KMS-11 (cell line): ENCODE measurements around the gene SERPINB10.

ENCODE experiments used
- H2AFZ ChIP-seq: fragments of 200-600 bp; sonication (generic); 2 replicates; pipeline ENCODE4 v1.6.1; 2016; ENCODE audit warnings: antibody characterized with exemption, mixed run types, low read depth
- H3K27ac ChIP-seq: fragments of 200-600 bp; sonication (generic); 2 replicates; pipeline ENCODE4 v1.6.1; 2016; ENCODE audit warnings: mild to moderate bottlenecking, mixed run types
- H3K27me3 ChIP-seq: fragments of 200-600 bp; sonication (generic); 2 replicates; pipeline ENCODE4 v1.6.1; 2017; ENCODE audit warnings: mild to moderate bottlenecking, low read depth, mixed run types, moderate library complexity; ENCODE audit not compliant: insufficient read depth
- H3K36me3 ChIP-seq: fragments of 200-600 bp; sonication (generic); 2 replicates; pipeline ENCODE4 v1.6.1; 2017; ENCODE audit warnings: mild to moderate bottlenecking, mixed run types; ENCODE audit not compliant: insufficient read depth
- H3K4me1 ChIP-seq: fragments of 200-600 bp; sonication (generic); 2 replicates; pipeline ENCODE4 v1.6.1; 2016; ENCODE audit warnings: mild to moderate bottlenecking, low read depth, mixed run types; ENCODE audit not compliant: poor library complexity, severe bottlenecking
- H3K4me2 ChIP-seq: fragments of 200-600 bp; sonication (generic); 2 replicates; pipeline ENCODE4 v1.7.0; 2016; ENCODE audit warnings: mild to moderate bottlenecking, mixed run types
- H3K4me3 ChIP-seq: fragments of 200-600 bp; sonication (generic); IDR thresholded peaks from 2 replicates; pipeline ENCODE4 v1.6.1; 2017; ENCODE audit warnings: low read depth, low read length, mixed read lengths; ENCODE audit not compliant: insufficient read depth
- H3K79me2 ChIP-seq: fragments of 200-600 bp; sonication (generic); 2 replicates; pipeline ENCODE4 v1.6.1; 2016; ENCODE audit warnings: low read depth, mixed run types; ENCODE audit not compliant: insufficient read depth
- H3K9ac ChIP-seq: fragments of 200-600 bp; sonication (generic); 2 replicates; pipeline ENCODE4 v1.6.1; 2016; ENCODE audit warnings: mild to moderate bottlenecking, mixed run types
- H4K20me1 ChIP-seq: fragments of 200-600 bp; sonication (generic); 2 replicates; pipeline ENCODE4 v1.6.1; 2016; ENCODE audit warnings: mild to moderate bottlenecking, mixed run types; ENCODE audit not compliant: insufficient read depth
- TF ChIP-seq, protein P1 (sequence below): fragments of 200-600 bp; sonication (generic); conservative IDR thresholded peaks from 2 replicates; pipeline ENCODE4 v1.6.1; 2017; ENCODE audit warnings: low read depth, mild to moderate bottlenecking, antibody characterized with exemption, low read length, moderate library complexity, mixed read lengths

The SERPINB10 gene

DNA sequence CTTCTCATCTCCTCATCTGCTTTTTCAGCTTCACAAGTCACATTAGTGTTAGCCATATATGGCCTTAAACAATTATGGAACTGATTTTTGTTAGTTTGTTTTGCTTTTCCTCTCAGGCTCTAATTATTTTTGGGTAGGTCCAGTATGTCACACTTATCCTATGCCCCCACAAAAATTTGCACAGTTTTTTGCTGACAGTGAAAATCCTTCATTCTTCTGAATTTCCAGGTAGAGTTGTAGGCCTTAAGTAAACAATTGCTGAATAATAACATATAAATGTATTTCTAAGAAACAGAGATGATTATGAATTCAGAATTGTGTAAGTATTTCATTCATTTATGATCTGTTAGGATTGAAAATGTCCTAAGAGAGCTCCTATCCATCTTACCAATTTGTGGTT is 8.6 kb upstream of the SERPINB10 start:
- no peaks in the 10 kb centered on the region for H4K20me1 ChIP-seq
- no peak overlapping the region for H3K4me2 ChIP-seq
- no peak overlapping the region for H2AFZ ChIP-seq
- TF ChIP-seq, protein P1, sequence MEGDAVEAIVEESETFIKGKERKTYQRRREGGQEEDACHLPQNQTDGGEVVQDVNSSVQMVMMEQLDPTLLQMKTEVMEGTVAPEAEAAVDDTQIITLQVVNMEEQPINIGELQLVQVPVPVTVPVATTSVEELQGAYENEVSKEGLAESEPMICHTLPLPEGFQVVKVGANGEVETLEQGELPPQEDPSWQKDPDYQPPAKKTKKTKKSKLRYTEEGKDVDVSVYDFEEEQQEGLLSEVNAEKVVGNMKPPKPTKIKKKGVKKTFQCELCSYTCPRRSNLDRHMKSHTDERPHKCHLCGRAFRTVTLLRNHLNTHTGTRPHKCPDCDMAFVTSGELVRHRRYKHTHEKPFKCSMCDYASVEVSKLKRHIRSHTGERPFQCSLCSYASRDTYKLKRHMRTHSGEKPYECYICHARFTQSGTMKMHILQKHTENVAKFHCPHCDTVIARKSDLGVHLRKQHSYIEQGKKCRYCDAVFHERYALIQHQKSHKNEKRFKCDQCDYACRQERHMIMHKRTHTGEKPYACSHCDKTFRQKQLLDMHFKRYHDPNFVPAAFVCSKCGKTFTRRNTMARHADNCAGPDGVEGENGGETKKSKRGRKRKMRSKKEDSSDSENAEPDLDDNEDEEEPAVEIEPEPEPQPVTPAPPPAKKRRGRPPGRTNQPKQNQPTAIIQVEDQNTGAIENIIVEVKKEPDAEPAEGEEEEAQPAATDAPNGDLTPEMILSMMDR: no peak
- no peak overlapping the region for H3K4me3 ChIP-seq
- H3K27me3 ChIP-seq: no peaks in the 10 kb centered on the region
- H3K79me2 ChIP-seq: no peaks in the 10 kb centered on the region
- H3K9ac ChIP-seq: no peak overlapping the region
- no peaks in the 10 kb centered on the region for H3K4me1 ChIP-seq
- no peaks in the 10 kb centered on the region for H3K36me3 ChIP-seq
- no peak overlapping the region for H3K27ac ChIP-seq

DNA sequence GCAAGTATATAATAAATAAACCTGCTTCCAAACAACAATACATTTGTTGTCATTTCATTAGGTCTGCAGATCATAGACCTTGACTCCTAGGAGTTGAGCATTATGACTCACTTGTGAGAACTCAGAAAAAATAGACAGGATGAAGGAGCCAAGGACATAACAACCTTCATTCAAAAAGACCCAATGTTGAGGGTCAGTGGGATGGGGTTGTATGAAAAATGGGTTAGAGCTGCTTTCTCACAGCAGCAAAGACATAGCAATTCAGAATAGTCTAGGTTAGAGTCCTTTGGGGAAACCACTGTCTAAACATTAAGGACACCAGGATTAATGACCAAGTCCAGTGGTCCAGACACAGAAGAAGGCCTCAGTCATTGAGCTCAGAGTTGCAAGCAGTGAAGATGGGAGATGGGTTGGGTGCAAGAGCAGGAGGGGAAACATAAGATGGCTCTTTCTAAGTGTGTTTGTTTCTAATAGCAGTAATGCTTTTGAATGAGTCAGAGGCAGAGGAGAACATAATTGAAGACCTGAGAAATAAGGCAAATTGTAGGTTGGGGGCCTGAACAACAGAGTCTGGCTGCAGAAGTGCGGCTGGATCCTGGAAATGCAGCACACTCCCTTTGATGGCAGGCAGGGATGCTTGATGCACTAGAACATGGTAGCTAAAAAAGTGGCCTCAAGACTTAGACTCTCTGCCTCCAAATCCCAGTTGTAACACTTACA is 3.7 kb upstream of the SERPINB10 start:
- H3K4me1 ChIP-seq: no peaks in the 10 kb centered on the region
- no peaks in the 10 kb centered on the region for H3K36me3 ChIP-seq
- H2AFZ ChIP-seq: no peak overlapping the region
- no peaks in the 10 kb centered on the region for H3K79me2 ChIP-seq
- no peak overlapping the region for H3K27ac ChIP-seq
- TF ChIP-seq, protein P1: no peak
- H3K9ac ChIP-seq: no peak overlapping the region
- no peak overlapping the region for H3K4me3 ChIP-seq
- H4K20me1 ChIP-seq: no peaks in the 10 kb centered on the region
- no peak overlapping the region for H3K4me2 ChIP-seq
- H3K27me3 ChIP-seq: no peaks in the 10 kb centered on the region

DNA sequence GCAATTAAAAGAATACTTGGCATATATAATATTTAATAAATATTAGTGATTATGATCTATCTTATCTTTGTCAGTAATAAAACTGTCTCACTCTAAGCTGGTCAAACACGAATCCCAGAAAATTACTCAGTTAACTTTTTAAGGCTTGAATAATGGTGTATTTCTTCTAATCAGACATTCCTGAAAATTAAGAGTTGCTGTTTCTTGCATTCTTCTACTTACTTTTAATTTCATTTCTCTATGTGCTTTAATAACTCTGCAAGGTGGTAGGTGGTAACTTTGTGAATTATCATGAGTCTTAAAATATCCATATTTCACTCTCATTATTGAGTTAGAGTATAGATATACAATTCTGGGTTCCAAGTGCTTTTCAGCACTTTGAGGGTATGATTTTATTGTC is 3.1 kb upstream of the SERPINB10 start:
- Histone ChIP-seq H3K27ac (no peak overlapping the region), H3K4me2 (no peak overlapping the region), H3K4me1 (no peaks in the 10 kb centered on the region), H3K4me3 (no peak overlapping the region), H2AFZ (no peak overlapping the region), H3K9ac (no peak overlapping the region), H3K27me3 (no peaks in the 10 kb centered on the region), H3K79me2 (no peaks in the 10 kb centered on the region), H4K20me1 (no peaks in the 10 kb centered on the region), H3K36me3 (no peaks in the 10 kb centered on the region)
- TF ChIP-seq, protein P1: no peak

DNA sequence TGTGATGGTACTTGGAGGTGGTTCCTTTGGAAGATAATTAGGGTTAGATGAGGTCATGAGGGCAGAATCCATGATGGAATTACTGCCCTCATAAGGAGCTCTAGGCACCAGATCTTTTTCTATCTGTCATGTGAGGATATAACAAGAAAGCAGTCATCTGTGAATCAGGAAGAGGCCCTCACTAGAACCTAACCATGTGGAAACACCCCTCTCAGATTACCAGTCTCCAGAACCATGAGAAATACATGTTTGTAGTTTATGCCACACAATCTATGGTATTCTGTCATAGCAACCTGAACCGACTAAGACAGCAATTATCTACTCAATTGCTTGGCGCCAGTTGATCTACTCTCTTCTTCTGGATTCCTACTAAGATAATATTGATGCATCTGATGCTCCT is 2.4 kb upstream of the SERPINB10 start:
- Histone ChIP-seq H3K27me3 (no peaks in the 10 kb centered on the region), H4K20me1 (no peaks in the 10 kb centered on the region), H3K4me3 (no peak overlapping the region), H3K4me2 (no peak overlapping the region), H2AFZ (no peak overlapping the region), H3K9ac (no peak overlapping the region), H3K27ac (no peak overlapping the region), H3K4me1 (no peaks in the 10 kb centered on the region), H3K79me2 (no peaks in the 10 kb centered on the region), H3K36me3 (no peaks in the 10 kb centered on the region)
- TF ChIP-seq, protein P1: no peak
